Ascending aorta (tissue), 2 donors: ENCODE results near the gene DISP3. TPM values are rescaled to one million over a fixed set of nuclear protein-coding genes. Genes with fewer than 3 reads are reported as not detected.

Experiments used
- DNase-seq, 2 donors: peaks; one replicate each; pipeline ENCODE4 v3.0.0-alpha.2; 2019; ENCODE audit warnings: low spot score in 2 of 2
- H3K27ac ChIP-seq, 2 donors: fragments of 200-600 bp; sonication (generic); one replicate each; pipeline ENCODE4 v1.5.1; 2016 to 2017; ENCODE audit warnings: mild to moderate bottlenecking in 1 of 2
- H3K27me3 ChIP-seq: fragments of 200-600 bp; sonication (generic); one replicate; pipeline ENCODE4 v1.5.1; 2017
- H3K36me3 ChIP-seq, 2 donors: fragments of 200-600 bp; sonication (generic); one replicate each; pipeline ENCODE4 v1.5.1; 2016
- H3K4me1 ChIP-seq, 2 donors: fragments of 200-600 bp; sonication (generic); one replicate each; pipeline ENCODE4 v1.5.1; 2016 to 2017; ENCODE audit warnings: mild to moderate bottlenecking in 1 of 2
- H3K4me3 ChIP-seq, 2 donors: fragments of 200-600 bp; sonication (generic); one replicate each; pipeline ENCODE4 v1.5.1; 2016 to 2017; ENCODE audit warnings: mild to moderate bottlenecking in 1 of 2
- H3K9me3 ChIP-seq, 2 donors: fragments of 200-600 bp; sonication (generic); one replicate each; pipeline ENCODE4 v1.5.1; 2016
- intact Hi-C: fragments of 100-400 bp; cut with DNase I; formaldehyde crosslinking; loops from one replicate; pipeline ENCODE4 v1.15.1; 2023
- total RNA-seq: library from RNA; depleted of rRNA; stranded (reverse); fragments of >200 nt; gene quantifications from one replicate; pipeline ENCODE4 v1.1.0, GENCODE V29; 2016
- TF ChIP-seq, protein P1 (sequence below), 3 experiments: fragments of 200-600 bp in 2 of 3; fragments of 450-650 bp in 1 of 3; sonication (generic) in 2 of 3; IDR thresholded peaks; one replicate each; pipeline ENCODE4 v1.5.1; 2016 to 2019; ENCODE audit warnings: antibody characterized with exemption in 3 of 3, mild to moderate bottlenecking in 1 of 3, moderate library complexity in 1 of 3

Gene DISP3
- total RNA-seq, 1 donor from 2014 or later, result not detected

DNA sequence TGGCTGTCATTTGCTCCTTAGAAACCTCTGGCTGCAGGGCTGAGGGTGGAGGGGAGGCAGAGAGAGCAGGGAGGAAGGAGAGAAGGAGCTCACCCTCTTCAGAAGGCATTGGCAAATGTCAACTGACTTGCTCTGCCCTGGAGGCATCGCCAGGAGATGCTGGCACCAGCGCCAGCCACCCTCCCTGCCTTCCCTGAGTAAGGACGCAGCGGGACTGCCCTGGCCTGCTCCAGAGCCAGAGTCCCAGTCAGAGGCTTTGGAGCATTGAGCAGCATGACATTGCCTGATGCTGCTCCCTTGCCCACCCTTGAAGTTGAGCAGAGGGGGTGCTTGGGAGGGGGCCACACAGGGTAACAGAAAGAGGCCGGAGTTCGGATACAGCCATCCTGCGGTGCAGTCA, 62.3 kb downstream of the DISP3 start:
- Histone ChIP-seq H3K36me3 (no peaks in the 10 kb centered on the region), H3K9me3 (no peaks in the 10 kb centered on the region), H3K4me1 (no peaks in the 10 kb centered on the region), H3K27me3 (no peaks in the 10 kb centered on the region), H3K4me3 (no peak overlapping the region), H3K27ac (no peak overlapping the region)
- no peak for DNase-seq
- intact Hi-C loops, result no loop called here
- TF ChIP-seq, protein P1, sequence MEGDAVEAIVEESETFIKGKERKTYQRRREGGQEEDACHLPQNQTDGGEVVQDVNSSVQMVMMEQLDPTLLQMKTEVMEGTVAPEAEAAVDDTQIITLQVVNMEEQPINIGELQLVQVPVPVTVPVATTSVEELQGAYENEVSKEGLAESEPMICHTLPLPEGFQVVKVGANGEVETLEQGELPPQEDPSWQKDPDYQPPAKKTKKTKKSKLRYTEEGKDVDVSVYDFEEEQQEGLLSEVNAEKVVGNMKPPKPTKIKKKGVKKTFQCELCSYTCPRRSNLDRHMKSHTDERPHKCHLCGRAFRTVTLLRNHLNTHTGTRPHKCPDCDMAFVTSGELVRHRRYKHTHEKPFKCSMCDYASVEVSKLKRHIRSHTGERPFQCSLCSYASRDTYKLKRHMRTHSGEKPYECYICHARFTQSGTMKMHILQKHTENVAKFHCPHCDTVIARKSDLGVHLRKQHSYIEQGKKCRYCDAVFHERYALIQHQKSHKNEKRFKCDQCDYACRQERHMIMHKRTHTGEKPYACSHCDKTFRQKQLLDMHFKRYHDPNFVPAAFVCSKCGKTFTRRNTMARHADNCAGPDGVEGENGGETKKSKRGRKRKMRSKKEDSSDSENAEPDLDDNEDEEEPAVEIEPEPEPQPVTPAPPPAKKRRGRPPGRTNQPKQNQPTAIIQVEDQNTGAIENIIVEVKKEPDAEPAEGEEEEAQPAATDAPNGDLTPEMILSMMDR (IDR thresholded peaks at IDR 0.05), result no peak

DNA sequence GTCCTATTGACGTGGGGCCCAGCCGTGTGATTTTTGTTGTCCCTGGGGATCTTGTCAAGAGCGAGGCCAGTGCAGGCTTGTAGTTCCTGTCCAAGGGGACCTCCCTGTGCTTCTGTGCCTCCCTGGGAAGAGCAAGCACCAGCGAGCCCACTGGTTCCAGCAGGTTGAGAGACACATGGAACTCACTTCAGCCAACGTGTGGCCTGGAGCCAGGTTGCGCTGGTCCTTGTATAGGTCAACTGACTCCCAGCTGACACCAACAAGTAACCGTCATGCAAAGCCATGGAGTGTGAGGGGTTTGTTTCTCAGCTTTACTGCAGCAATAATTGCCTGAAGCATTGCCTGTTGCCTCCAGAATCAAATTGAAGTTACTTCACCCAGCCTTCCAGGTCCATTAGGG, 63.0 kb downstream of the DISP3 start:
- no peaks in the 10 kb centered on the region for H3K27me3 ChIP-seq
- H3K27ac ChIP-seq, result no peak overlapping the region
- no peaks in the 10 kb centered on the region for H3K4me1 ChIP-seq
- intact Hi-C loops, result no loop called here
- TF ChIP-seq, protein P1 (IDR thresholded peaks at IDR 0.05), result no peak
- H3K36me3 ChIP-seq, result no peaks in the 10 kb centered on the region
- DNase-seq, result no peak
- no peak overlapping the region for H3K4me3 ChIP-seq
- H3K9me3 ChIP-seq, result no peaks in the 10 kb centered on the region

DNA sequence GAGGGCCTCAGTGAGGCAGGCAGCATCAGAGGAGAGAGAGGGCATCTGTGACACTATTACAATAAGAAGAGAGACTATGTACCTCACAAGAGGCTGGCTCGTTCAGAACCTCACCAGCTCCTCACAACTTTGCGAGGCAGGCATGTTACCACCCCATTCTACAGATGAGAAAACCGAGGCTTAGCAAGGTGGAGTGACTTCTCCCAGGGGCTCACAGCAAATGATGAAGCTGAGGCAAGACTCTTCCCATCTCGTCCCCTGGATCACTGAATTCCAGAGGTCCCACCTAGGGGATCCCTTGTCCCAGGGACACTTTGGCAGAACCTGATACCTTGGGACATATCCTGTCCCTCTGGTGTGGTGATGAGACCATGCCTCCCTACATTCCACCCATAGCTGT, 64.4 kb downstream of the DISP3 start:
- no peaks in the 10 kb centered on the region for H3K27me3 ChIP-seq
- TF ChIP-seq, protein P1 (IDR thresholded peaks at IDR 0.05), result no peak
- DNase-seq, result no peak

DNA sequence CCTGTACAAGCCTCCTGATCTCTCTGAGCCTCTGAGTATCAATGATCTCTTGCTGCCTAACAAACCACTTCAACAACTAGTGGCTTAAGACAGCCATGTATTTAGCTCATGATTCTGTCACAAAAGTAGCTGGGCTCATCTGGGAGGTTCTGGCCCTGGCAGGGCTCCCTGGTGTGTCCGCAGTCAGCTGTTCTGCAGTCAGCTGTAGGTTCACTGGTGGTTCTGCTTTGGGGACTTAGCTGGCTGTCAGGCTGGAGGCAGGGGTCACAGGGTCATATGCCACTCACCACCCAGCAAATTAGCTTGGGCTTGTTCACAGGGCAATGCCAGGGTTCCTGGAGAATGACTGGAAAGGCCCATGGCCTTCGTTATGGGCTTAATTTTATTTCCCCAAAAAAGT, 64.8 kb downstream of the DISP3 start:
- intact Hi-C loops, result no loop called here
- no peak overlapping the region for H3K4me3 ChIP-seq
- H3K36me3 ChIP-seq, result no peaks in the 10 kb centered on the region
- TF ChIP-seq, protein P1 (IDR thresholded peaks at IDR 0.05), result no peak
- no peak overlapping the region for H3K27ac ChIP-seq
- H3K9me3 ChIP-seq, result no peaks in the 10 kb centered on the region
- no peaks in the 10 kb centered on the region for H3K4me1 ChIP-seq
- DNase-seq, result no peak
- H3K27me3 ChIP-seq, result no peaks in the 10 kb centered on the region

More for the DNA sequence above, 64.4 kb downstream of the DISP3 start:
- H3K36me3 ChIP-seq, result no peaks in the 10 kb centered on the region
- H3K4me3 ChIP-seq, result no peak overlapping the region
- H3K27ac ChIP-seq, result no peak overlapping the region
- intact Hi-C loops, result no loop called here
- H3K4me1 ChIP-seq, result no peaks in the 10 kb centered on the region
- no peaks in the 10 kb centered on the region for H3K9me3 ChIP-seq

DNA sequence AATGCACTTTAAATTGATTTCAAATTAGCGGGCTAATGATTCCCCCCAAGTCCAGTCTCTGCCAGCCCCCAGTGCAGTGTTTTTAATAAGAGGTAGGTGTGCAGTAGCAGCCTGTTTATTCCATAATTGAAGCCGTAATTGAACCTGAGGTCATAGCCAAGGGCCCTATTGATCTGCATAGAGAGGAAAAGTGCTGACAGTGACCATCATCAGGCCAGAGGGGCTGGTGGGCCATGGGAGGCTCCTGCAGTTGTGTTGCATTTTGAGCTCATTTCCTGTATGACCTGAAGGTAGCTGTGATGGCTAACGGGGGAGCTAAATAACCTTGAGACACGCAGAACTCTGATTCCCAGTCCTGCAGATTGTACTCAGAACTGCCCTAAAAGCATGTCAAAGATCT, 67.5 kb downstream of the DISP3 start:
- H3K4me1 ChIP-seq, result no peaks in the 10 kb centered on the region
- no peak for DNase-seq
- no peak overlapping the region for H3K27ac ChIP-seq
- H3K9me3 ChIP-seq, result no peaks in the 10 kb centered on the region
- H3K27me3 ChIP-seq, result no peaks in the 10 kb centered on the region
- no peaks in the 10 kb centered on the region for H3K36me3 ChIP-seq
- intact Hi-C loops, result no loop called here
- no peak overlapping the region for H3K4me3 ChIP-seq
- TF ChIP-seq, protein P1 (IDR thresholded peaks at IDR 0.05), result no peak

DNA sequence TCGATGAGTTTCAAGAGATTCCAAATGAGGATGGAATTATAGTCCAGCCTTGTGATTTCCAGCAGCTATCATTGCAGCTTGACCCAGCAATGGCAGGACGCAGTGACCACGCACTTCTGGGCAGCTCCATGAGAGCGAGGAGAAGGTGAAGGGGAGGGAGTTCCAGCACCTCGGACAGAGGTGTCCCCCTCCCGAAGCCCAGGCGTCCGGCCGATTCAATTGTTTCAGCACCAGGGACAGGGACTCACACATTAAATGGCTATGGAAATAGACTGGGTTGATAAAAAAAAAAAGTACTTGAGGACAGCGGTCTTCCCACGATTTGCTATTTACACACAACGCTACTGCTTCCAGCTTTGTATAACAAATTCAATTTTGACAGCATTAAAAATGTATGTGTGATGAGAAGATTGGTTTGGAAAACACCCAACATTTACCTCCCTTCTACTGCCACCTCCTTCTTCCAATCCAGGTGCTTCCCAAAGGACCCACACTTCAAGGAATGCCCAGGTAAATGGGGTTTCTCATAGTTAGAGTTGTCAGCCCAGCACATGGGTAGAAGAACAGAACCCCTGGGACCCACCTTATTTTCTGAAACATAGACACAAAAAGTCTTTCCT, 71.8 kb downstream of the DISP3 start:
- no peaks in the 10 kb centered on the region for H3K4me1 ChIP-seq
- no peak overlapping the region for H3K27ac ChIP-seq
- TF ChIP-seq, protein P1 (IDR thresholded peaks at IDR 0.05), result no peak
- H3K36me3 ChIP-seq, result no peaks in the 10 kb centered on the region
- intact Hi-C loops, result no loop called here
- H3K4me3 ChIP-seq, result no peak overlapping the region
- H3K9me3 ChIP-seq, result no peaks in the 10 kb centered on the region
- no peaks in the 10 kb centered on the region for H3K27me3 ChIP-seq
- no peak for DNase-seq
